Vagina (tissue), 2 donors: ENCODE measurements around the gene PRDM2.

Source experiments
- CTCF ChIP-seq, 3 experiments: fragments of 450-650 bp in 2 of 3; fragments of 200-600 bp in 1 of 3; sonication (generic) in 1 of 3; IDR thresholded peaks; one replicate each; pipeline ENCODE4 v1.5.1; 2017 to 2019; ENCODE audit warnings: antibody characterized with exemption in 3 of 3, mild to moderate bottlenecking in 2 of 3, moderate library complexity in 2 of 3
- POLR2A ChIP-seq, 2 donors: fragments of 450-650 bp; IDR thresholded peaks; one replicate each; pipeline ENCODE4 v1.6.1; 2017; ENCODE audit warnings: antibody characterized with exemption in 2 of 2, mild to moderate bottlenecking in 2 of 2, moderate library complexity in 2 of 2
- POLR2AphosphoS5 ChIP-seq, 2 donors: sonication (generic); formaldehyde crosslinking; IDR thresholded peaks; one replicate each; pipeline ENCODE4 v1.9.0; 2017; ENCODE audit warnings: antibody characterized with exemption in 2 of 2, mild to moderate bottlenecking in 2 of 2, low read depth in 1 of 2; ENCODE audit not compliant: insufficient read depth in 1 of 2

- TF ChIP-seq POLR2A (IDR thresholded peaks at IDR 0.05) (no peak), CTCF (IDR thresholded peaks at IDR 0.05) (no peak), POLR2AphosphoS5 (IDR thresholded peaks at IDR 0.05; ENCODE audit: insufficient read depth in 1 of 2, low read depth in 1 of 2) (no peak)
Observed at GRCh38 chr1:13674377-13674776, 25.6 kb upstream of the PRDM2 start.
